Smooth muscle cell of the brain vasculature (primary cell): ENCODE measurements around the gene TINCR.
"Not testable (repeated sequence)": the region's sequence is repeated elsewhere in the genome, so short reads cannot be mapped to it uniquely, and the experiment has no call there.

Experiments used
- DNase-seq: peaks from one replicate; pipeline ENCODE4 v3.0.0-alpha.2; 2012; ENCODE audit warnings: low read depth, low spot score

Gene TINCR

DNA sequence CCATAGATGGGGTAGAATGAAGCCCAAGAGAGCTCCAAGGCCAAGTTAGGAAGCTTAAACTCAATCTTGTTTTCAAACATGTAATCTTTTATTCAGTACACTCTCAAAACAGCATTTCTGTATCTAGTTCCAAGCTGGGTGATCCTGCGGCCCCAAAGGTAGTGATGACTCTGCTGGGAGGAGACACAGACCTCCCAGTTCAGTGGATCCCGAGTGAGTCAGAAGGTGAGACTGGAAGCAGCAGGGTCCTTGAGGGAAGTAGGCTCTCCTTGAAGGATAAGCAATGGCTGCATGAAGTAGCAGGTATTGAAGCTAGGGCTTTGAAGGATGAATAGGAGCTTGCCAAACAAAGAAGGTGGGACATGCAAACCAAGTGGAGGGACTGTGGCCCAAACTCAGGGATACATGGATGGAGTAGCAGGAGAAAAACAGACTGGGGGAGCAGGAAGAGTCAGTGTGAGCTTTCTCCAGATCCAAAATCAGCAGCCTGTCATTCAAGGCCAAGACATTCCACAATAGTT lies 9.6 kb downstream of the TINCR start:
- no peak for DNase-seq

DNA sequence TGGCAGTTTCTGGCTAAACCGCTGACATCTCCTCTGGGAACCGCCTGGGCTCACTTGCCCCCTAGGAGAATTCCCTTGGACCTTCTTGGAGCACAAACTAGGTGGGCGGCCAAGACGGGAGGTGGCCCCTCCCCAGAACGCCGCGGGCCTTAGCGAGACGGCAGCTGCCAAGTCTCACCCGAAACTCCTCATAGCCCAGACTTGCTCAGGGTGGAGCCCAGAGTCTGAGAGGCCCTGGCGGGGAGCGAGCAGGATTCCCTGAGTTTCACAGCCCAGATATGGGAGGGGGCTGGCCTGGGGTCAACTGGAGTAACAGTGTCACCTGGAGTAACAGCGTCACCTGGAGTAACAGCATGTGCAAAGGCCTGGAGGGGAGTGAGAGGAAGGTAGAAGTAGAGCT lies 10.1 kb downstream of the TINCR start:
- DNase-seq: no peak

DNA sequence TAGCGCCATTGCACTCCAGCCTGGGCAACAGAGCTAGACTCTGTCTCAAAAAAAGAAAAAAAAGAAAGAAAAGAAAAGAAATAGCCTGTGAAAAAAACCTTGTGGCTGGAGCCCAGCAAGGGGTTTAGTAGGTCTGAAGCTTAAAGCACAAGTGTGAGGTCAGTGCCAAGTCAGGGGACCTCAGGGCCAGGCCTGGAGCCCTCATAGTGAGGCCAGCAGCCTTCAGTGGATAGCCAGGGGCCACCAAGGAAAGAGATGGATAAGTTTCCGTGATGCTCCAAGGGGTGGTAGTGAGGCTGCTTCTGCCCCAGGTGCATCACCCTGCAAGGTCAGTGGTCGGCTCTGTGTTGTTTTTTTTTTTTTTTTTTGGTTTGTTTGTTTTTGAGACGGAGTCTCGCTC lies 12.9 kb downstream of the TINCR start:
- no peak for DNase-seq

DNA sequence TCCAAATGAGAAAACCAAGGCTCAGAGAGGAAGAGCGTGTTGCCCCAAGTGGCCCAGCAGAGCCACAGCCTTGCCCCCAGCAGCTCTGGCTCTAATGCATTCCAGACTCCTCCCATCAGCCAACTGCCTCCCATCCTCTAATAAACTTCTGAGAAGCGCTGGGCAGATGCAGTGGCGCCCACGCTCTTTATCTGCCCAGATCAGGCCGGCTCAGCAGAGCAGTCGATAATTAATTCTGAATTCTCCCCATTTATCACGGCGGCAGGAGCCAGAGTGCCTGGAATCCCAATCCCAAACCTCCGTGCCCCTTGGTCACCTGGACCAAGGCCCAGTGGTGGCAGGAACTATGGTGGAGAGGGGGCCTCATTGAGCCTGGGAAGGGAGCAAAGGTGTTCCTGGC lies 13.9 kb downstream of the TINCR start:
- no peak for DNase-seq

DNA sequence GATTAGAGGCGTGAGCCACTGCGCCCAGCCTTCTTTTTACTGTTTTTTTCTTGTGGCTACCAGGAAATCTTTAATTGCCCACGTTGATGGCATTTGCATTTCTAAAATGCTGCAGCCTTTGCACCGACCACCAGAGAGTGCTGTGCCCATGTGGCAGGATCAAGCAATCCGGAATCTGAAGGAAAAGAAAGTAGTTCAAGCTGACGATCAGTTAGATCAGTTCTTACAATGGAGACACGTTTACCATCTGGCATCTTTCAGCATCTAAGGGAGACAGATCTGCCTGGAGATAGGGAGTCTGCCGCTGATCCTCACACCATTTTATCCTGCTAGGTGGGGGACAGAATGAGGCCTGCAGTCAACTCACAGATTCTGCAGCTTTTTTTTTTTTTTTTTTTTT lies 19.9 kb downstream of the TINCR start:
- no peak for DNase-seq

DNA sequence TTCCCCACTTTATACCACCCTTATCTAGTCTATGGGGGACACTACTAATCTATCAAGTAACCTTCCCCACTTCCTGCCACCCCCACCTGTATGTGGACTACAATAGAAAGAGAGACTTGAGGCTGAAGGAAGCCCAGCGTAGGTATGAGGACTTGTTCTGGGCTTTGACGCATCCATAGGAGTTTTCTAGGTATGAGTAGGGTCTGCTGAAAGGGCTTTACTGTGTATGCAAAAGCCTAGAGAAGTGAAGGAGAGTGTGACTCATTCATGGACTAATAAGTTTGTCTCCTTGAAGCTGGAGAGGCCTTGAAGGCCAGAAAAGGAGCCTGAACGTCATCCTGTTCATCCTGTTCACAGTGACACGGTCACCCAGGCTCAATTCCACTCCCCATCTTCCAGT lies 21.8 kb downstream of the TINCR start:
- DNase-seq: no peak

DNA sequence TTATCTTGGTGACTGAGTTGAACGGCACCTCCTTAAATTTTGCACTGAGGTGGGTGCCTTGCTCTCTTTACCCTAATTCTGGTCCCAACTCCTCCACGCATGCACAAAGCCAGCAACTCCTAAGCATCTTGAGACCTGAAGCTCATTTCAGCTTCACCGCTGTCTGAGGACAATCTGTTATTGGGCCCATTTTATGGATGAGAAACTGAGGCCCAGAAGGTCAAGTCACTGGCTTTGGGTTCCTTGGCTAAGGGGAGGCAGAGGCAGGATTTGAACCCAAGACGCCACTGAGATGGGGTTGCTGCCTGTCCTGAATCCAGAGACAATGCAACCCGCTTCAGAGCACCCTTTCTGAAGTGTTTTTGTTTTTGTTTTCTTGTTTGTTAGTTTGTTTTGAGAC lies 22.7 kb downstream of the TINCR start:
- DNase-seq: no peak

DNA sequence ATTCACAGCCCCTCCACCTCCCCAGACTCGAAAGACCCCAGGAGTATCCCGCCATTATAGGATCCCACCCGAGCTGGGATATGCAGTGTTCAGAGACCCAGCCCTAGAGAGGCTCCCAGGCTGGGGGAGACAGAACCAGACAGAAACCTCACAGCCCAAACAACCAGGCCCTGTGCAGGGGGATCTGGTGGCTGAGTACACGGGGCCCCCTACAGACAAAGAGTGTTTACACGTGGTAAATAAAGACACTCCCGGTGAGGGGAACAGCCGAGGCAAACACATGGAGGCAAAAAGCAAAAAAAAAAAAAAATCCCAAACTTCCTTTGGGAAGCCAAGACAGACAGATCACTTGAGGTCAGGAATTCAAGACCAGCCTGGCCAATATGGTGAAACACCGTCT lies 25.1 kb downstream of the TINCR start:
- no peak for DNase-seq

DNA sequence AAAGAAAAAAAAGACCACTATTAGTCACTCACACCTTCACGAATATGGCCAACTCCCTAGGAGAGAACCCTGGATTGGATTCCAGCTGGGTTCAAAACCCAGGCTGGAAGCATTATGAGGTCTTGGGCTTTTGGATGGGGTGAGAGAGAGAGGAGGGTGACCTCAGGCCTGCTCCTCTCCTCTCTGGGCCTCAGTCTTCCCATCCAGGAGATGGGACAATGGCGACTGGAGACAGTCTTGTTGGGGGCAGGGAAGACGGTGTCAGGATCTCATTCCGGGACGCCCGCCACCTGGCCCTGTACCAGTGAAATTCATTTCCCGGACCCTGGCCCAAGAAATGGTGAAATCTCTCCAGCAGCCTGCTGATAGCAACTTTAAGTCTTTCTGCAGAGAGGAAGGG lies 26.3 kb downstream of the TINCR start:
- no peak for DNase-seq

DNA sequence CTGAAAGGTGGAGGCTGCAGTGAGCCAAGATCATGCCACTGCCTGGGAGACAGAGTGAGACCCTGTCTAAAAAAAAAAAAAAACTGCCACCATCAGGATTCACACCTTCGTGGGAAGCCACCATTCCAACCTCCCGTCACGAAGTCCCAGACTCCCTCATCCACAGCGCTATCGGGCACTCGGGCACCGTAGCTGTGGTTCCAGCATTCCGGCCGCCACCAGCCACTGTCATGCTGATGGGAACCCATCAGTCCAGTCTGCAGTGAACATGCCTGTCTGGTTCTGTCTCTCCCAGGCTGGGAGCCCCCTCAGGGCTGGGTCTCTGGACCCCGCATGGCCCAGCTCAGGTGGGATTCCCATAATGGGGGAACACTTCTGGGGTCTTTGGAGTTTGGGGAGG lies 27.5 kb downstream of the TINCR start:
- no peak for DNase-seq

DNA sequence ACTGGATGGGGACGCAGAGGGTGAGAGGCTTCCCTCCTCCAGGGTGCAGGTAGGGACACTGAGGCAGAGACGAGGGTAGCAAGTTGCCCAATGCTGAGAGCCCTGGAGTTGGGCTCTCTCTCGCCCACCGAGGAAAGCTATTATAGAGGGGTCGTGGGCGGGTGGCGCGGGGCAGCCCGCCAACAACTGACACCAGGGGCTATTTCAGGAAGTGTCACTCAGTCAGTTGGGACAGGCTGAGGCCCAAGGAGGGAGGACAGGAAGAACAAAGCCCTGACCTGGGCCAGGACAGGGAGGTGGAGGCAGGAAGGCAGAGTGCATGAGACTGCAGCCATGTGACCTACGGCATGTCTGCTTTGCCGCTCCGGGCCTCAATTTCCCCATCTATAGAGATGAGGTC lies 29.9 kb downstream of the TINCR start:
- DNase-seq: no peak

DNA sequence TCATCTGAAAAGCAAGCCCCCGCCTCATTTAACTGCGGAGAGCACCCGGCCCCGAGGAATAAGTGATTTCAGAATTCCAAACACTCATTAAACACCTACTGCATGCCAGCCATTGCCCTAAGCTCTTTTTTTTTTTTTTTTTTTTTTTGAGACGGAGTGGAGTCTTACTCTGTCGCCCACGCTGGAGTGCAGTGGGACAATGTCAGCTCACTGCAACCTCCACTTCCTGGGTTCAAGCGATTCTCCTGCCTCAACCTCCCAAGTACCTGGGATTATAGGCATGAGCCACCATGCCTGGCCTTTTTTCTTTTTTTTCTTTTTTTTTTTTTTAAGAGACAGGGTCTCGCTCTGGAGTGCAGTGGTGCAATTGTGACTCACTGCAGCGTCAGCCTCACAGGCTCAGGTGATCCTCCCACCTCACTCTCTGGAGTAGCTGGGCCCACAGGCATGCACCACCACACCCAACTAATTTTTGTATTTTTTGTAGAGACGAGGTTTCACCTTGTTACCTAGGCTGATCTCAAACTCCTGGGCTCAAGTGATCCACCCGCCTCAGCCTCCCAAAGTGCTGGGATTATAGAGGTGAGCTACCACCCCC lies 30.7 kb downstream of the TINCR start:
- DNase-seq: not testable (repeated sequence)

DNA sequence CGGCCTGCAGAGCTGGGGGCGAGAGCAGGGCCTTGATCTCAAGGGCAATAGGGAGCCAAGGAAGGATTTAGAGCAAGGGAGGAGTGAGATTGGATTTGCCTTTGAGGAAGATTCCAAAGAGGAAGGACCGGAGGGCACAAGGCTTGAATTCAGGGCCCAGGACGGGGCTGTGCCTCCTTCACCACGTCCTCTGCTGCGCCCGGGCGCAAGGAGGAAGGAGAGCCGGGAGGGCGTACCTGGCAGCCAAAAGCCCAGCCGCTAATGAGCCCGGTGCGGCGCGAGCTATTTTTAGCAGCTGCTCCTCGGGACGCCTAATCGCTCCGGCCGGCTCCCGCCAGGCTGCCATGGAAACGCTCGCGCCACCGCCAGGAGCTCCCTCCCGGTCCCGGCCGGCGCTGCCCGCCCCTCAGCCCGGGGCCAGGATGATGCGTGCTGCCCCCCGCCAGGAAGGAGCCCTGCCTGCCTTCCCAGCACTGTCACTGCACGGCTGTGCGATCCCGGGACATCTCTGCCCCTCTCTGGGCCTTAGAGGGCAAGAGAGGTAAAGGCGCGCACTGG lies 31.3 kb downstream of the TINCR start:
- no peak for DNase-seq

DNA sequence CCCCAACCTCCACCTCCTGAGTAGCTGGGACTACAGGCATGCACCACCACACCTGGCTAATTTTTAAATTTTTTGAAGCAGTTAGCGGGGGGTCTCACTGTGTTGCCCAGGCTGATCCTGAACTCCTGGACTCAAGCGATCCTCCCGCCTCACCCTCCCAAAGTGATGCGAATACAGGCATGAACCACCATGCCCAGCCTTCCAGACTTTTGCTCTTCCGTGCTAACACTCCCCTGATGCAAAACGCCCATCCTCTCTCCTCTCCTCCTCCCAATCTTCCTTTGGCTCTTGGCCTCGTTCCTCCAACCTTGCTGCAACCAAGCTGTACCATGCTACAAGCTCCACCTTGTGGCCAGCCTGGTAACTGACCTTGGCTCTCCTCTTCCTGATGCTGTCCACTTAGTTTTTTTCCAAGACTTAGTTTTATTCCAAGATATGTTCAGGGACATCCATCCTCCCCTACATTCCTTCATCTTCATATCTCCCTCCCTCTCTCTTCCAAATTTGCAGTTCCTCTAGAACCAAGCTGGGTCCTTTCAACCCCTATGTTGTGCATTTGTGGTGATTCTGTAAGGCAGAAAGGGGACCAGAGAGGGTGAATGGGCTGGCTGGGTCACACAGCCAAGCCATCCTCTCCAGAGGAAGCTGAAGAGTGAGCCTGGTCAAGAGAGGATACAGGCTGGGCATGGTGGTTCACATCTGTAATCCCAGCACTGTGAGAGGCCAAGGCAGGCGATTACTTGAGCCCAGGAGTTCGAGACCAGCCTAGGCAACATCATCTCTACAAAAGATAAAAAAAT lies 32.8 kb downstream of the TINCR start:
- no peak for DNase-seq

DNA sequence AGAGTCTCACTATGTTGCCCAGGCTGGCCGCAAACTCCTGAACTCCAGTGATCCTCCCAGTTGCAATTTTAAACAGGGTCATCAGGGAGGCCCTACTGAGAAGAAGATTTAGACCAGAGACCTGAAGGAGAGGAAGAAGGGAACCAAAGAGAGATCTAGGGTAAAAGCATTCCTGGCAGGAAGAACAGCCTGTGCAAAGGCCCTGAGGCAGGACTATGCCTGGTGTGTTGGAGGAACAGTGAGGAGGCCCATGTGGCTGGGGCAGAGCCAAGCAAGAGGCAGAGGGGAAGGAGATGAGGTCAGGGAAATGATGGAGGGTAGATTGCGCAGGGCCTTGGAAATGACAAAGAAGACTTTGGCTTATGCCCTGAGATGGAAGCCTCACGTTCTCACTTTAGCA lies 34.5 kb downstream of the TINCR start:
- DNase-seq: no peak

DNA sequence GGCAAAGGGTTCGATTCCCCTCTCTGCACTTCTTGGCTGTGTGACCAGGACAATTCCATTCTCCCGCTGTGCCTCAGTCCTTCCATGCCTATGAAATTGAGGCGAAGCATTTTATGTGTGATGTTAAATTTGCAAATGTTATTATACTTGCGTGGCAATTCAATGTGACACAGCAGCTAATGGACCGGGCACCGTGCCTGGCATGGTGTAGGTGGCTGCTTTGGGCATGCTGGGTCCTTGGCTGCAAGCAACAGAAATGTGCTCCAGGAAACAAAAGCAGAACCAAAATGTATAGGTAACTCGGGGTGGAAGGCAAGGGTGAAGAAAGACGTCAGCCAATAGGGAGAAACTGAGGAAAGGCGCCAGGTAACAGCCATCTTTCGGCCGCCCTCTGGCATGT lies 37.1 kb downstream of the TINCR start:
- no peak for DNase-seq

DNA sequence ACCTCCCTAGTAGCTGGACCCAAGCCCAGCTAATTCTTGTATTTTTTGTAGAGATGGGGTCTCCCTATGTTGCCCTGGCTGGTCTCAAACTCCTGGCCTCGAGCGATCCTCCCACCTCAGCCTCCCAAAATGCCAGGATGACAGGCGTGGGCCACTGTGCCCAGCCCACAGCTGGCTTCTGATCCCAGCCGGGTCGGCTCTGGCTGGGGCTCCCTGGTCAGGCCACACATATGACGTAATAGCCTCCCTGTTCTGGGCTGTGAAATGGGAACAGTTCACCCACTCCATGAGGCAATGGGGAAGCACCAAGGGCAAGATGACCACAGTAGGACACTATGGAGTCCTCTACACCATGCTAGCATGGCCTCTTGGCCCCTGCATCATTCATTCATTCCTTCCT lies 41.1 kb downstream of the TINCR start:
- DNase-seq: no peak

DNA sequence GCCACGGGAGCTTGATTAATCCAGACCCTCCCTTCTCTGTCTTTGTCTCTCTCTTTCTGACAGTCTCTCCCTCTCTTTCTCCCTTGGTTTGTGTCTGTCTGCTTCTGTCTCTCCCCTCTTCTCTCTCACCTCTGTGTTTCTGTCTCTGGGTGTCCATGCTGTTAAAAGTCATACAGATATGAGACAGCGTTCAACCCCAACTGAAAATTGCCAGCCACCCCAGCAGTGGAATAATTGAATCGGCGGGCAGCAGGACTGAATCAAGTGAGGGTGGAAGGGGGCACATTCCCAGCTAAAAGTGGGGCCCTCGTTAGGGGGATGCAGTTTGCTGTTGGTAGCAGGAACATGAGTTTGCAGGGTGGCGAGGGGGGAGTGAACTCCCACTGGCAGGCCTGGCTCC lies 43.7 kb downstream of the TINCR start:
- DNase-seq: no peak

DNA sequence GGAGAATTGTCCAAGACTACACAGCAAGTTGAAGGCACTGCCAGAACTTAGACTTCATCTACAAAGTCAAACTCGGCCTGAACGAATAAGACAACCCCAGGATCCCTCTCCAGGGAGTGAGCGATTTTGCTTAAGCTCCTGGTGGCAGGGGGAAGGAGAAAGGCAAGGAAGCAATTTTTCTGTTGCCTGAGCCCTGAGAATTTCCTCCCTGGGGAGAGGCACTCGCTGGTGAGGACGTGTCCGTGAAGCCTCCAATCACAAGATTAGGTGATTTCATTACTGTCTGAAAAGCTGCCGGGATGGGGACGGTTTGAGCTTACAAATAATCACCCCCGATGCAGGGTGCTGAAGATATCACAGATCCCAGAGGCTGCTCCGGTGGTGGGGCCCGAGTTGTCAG lies 45.6 kb downstream of the TINCR start:
- no peak for DNase-seq

DNA sequence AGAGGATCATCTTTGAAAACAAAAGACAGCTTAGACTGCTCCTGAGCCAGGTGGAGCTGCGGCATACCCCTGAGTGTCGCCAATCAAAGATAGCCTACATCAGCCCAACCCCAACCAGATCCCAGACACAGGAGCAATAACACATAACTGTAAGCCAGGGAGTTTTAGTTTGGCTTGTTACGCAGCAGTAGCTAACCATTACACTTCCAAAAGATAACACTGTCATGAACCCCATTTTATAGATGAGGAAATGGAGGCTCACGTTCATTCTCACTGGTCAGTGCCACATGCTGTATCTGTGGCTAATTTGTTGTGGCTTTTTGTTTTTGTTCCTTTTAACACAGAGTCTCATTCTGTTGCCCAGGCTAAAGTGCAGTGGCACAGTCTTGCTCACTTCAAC lies 47.3 kb downstream of the TINCR start:
- no peak for DNase-seq

DNA sequence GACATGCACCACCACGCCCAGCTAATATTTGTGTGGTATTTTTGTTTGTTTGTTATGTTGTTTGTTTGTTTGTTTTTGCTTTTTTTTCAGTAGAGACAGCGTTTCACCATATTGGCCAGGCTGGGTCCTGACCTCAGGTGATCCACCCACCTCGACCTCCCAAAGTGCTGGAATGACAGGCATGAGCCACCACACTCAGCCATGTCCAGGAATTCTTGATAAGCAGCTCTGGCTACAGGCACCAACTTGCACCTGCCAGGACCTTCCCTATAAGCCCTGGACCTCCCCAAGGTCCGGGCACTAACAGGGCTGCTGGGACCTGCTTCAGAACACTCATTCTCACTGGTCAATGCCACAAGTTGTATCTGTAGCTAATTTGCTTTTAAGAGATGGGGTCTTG lies 48.7 kb downstream of the TINCR start:
- no peak for DNase-seq

DNA sequence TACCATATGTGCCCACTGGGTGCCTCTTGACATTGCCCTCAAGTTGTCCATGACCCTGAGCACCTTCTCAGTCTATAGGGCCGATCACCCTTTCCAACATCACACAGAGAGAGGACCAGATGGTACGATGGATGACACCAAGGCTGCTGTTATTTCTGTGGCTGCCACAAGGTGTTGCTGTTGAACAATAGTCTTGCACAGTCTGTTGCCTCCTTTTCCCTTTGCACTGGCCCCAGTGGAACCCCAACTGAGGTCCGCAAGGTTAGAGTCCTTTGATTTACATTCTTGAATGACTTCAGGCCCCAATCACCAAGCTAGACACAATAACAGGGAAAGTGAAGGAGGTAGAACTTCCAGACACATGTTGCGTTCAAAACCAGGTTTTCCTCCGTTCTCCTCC lies 52.0 kb downstream of the TINCR start:
- no peak for DNase-seq

DNA sequence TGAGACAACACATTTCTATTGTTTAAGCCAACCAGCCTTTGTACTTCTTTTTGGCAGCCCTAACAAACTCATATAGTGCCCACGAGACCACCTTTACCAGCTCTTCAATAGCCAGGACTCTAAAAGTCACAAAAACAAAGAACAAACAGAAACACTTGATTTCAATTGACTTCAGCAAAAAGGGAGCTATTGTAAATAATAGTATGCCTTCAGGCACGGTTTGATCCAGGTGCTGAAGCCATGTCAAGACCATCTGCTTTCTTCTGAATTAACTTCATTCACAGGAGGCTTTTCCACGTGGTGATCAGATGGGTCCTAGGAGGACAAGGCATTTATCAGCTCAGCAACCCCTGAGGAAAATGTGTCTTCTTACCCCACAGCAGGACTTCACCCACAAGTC lies 53.8 kb downstream of the TINCR start:
- DNase-seq: no peak
